Activated naive CD8-positive, alpha-beta T cell treated with anti-CD3 and anti-CD28 coated beads for 36 hours (primary cell): ENCODE measurements around the gene HS2ST1. TPM values are rescaled to one million over a fixed set of nuclear protein-coding genes. Genes with fewer than 3 reads are reported as not detected.
"Not testable (repeated sequence)": the region's sequence is repeated elsewhere in the genome, so short reads cannot be mapped to it uniquely, and the experiment has no call there.

ENCODE experiments used
- DNase-seq: peaks from one replicate; pipeline ENCODE4 v3.0.0; 2021
- H3K27ac Mint-ChIP-seq: one replicate; pipeline ENCODE4 v1.8.0; 2022; ENCODE audit warnings: mild to moderate bottlenecking, moderate library complexity, mixed read lengths
- H3K27me3 Mint-ChIP-seq: one replicate; pipeline ENCODE4 v1.8.0; 2022; ENCODE audit warnings: mild to moderate bottlenecking, mixed read lengths
- H3K36me3 Mint-ChIP-seq: one replicate; pipeline ENCODE4 v1.8.0; 2021; ENCODE audit warnings: mild to moderate bottlenecking, mixed read lengths
- H3K4me1 Mint-ChIP-seq: one replicate; pipeline ENCODE4 v1.8.0; 2021; ENCODE audit warnings: mixed read lengths
- H3K4me3 Mint-ChIP-seq: one replicate; pipeline ENCODE4 v1.8.0; 2022; ENCODE audit warnings: mild to moderate bottlenecking, moderate library complexity, mixed read lengths
- H3K9me3 Mint-ChIP-seq: one replicate; pipeline ENCODE4 v1.8.0; 2022; ENCODE audit warnings: mixed read lengths
- total RNA-seq, 2 experiments: library from RNA; stranded (reverse); gene quantifications; one replicate each; pipeline ENCODE4 v1.2.3, GENCODE V29; 2021

HS2ST1 gene
- total RNA-seq, 2 experiments from 2014 or later = 22.9 to 23.8 TPM

GRCh38 chr1:87044840-87045239, 130.4 kb downstream of the HS2ST1 start:
- peak; percentile 3 for DNase-seq
- Mint-ChIP-seq H3K9me3 (peaks cover 12% of the 10 kb centered on the region), H3K27ac (peak overlapping the region; percentile 85), H3K36me3 (peaks cover 16% of the 10 kb centered on the region), H3K4me1 (peaks cover 45% of the 10 kb centered on the region), H3K27me3 (no peaks in the 10 kb centered on the region), H3K4me3 (peak overlapping the region; percentile 25)

GRCh38 chr1:87045761-87046304, 131.4 kb downstream of the HS2ST1 start:
- Mint-ChIP-seq H3K4me1 (peaks cover 46% of the 10 kb centered on the region), H3K4me3 (peak overlapping the region; percentile 46), H3K27me3 (no peaks in the 10 kb centered on the region), H3K36me3 (peaks cover 16% of the 10 kb centered on the region), H3K9me3 (peaks cover 12% of the 10 kb centered on the region), H3K27ac (peak overlapping the region; percentile 85)
- peak; percentile 56 for DNase-seq

- Mint-ChIP-seq H3K27ac (no peak overlapping the region), H3K36me3 (peaks cover 16% of the 10 kb centered on the region), H3K4me3 (no peak overlapping the region), H3K27me3 (no peaks in the 10 kb centered on the region), H3K4me1 (peaks cover 40% of the 10 kb centered on the region), H3K9me3 (peaks cover 12% of the 10 kb centered on the region)
- no peak for DNase-seq
Observed at GRCh38 chr1:87046951-87047350, 132.5 kb downstream of the HS2ST1 start.

GRCh38 chr1:87048237-87048636, 133.8 kb downstream of the HS2ST1 start:
- DNase-seq = no peak
- Mint-ChIP-seq H3K27me3 (no peaks in the 10 kb centered on the region), H3K36me3 (peaks cover 16% of the 10 kb centered on the region), H3K4me1 (peaks cover 29% of the 10 kb centered on the region), H3K4me3 (no peak overlapping the region), H3K27ac (no peak overlapping the region), H3K9me3 (peaks cover 12% of the 10 kb centered on the region)

- no peak overlapping the region for H3K4me3 Mint-ChIP-seq
- no peak for DNase-seq
Observed at GRCh38 chr1:87051965-87052364, 137.5 kb downstream of the HS2ST1 start.

GRCh38 chr1:87052400-87052799, 138.0 kb downstream of the HS2ST1 start:
- H3K9me3 Mint-ChIP-seq = peaks cover 10% of the 10 kb centered on the region
- H3K27me3 Mint-ChIP-seq = no peaks in the 10 kb centered on the region
- DNase-seq = no peak
- peaks cover 9% of the 10 kb centered on the region for H3K4me1 Mint-ChIP-seq
- no peak overlapping the region for H3K27ac Mint-ChIP-seq
- peaks cover 12% of the 10 kb centered on the region for H3K36me3 Mint-ChIP-seq
- H3K4me3 Mint-ChIP-seq = no peak overlapping the region

More at GRCh38 chr1:87051965-87052364, 137.5 kb downstream of the HS2ST1 start:
- H3K4me1 Mint-ChIP-seq = peaks cover 9% of the 10 kb centered on the region
- peaks cover 13% of the 10 kb centered on the region for H3K9me3 Mint-ChIP-seq
- no peaks in the 10 kb centered on the region for H3K27me3 Mint-ChIP-seq
- H3K27ac Mint-ChIP-seq = no peak overlapping the region
- H3K36me3 Mint-ChIP-seq = peaks cover 15% of the 10 kb centered on the region

GRCh38 chr1:87052961-87053360, 138.5 kb downstream of the HS2ST1 start:
- peaks cover 9% of the 10 kb centered on the region for H3K4me1 Mint-ChIP-seq
- DNase-seq = no peak
- H3K27ac Mint-ChIP-seq = no peak overlapping the region
- no peaks in the 10 kb centered on the region for H3K27me3 Mint-ChIP-seq
- H3K4me3 Mint-ChIP-seq = no peak overlapping the region
- peaks cover 6% of the 10 kb centered on the region for H3K9me3 Mint-ChIP-seq
- peaks cover 7% of the 10 kb centered on the region for H3K36me3 Mint-ChIP-seq

- peaks cover 2% of the 10 kb centered on the region for H3K9me3 Mint-ChIP-seq
- H3K27ac Mint-ChIP-seq = no peak overlapping the region
- no peak overlapping the region for H3K4me3 Mint-ChIP-seq
- H3K27me3 Mint-ChIP-seq = no peaks in the 10 kb centered on the region
- DNase-seq = no peak
- H3K4me1 Mint-ChIP-seq = peaks cover 10% of the 10 kb centered on the region
- H3K36me3 Mint-ChIP-seq = peaks cover 4% of the 10 kb centered on the region
Observed at GRCh38 chr1:87053446-87053845, 139.0 kb downstream of the HS2ST1 start.

GRCh38 chr1:87056974-87057373, 142.5 kb downstream of the HS2ST1 start:
- Mint-ChIP-seq H3K9me3 (peaks cover 5% of the 10 kb centered on the region), H3K36me3 (no peaks in the 10 kb centered on the region), H3K4me3 (no peak overlapping the region), H3K4me1 (peaks cover 12% of the 10 kb centered on the region), H3K27me3 (no peaks in the 10 kb centered on the region), H3K27ac (no peak overlapping the region)
- no peak for DNase-seq

GRCh38 chr1:87058343-87058649, 143.9 kb downstream of the HS2ST1 start:
- H3K36me3 Mint-ChIP-seq = peaks cover 8% of the 10 kb centered on the region

GRCh38 chr1:87061742-87062156, 147.3 kb downstream of the HS2ST1 start:
- peak overlapping the region; percentile 30 for H3K27ac Mint-ChIP-seq
- H3K4me1 Mint-ChIP-seq = peaks cover 26% of the 10 kb centered on the region
- H3K4me3 Mint-ChIP-seq = no peak overlapping the region
- no peaks in the 10 kb centered on the region for H3K27me3 Mint-ChIP-seq
- no peak for DNase-seq
- peaks cover 15% of the 10 kb centered on the region for H3K36me3 Mint-ChIP-seq
- peaks cover 19% of the 10 kb centered on the region for H3K9me3 Mint-ChIP-seq

More at GRCh38 chr1:87058343-87058649, 143.9 kb downstream of the HS2ST1 start:
- DNase-seq = no peak
- peaks cover 14% of the 10 kb centered on the region for H3K4me1 Mint-ChIP-seq
- peaks cover 14% of the 10 kb centered on the region for H3K9me3 Mint-ChIP-seq
- H3K4me3 Mint-ChIP-seq = no peak overlapping the region
- no peak overlapping the region for H3K27ac Mint-ChIP-seq
- H3K27me3 Mint-ChIP-seq = no peaks in the 10 kb centered on the region

GRCh38 chr1:87062687-87063086, 148.3 kb downstream of the HS2ST1 start:
- H3K27me3 Mint-ChIP-seq = no peaks in the 10 kb centered on the region
- peaks cover 26% of the 10 kb centered on the region for H3K4me1 Mint-ChIP-seq
- no peak for DNase-seq
- H3K9me3 Mint-ChIP-seq = peaks cover 22% of the 10 kb centered on the region
- no peak overlapping the region for H3K27ac Mint-ChIP-seq
- peaks cover 23% of the 10 kb centered on the region for H3K36me3 Mint-ChIP-seq
- H3K4me3 Mint-ChIP-seq = no peak overlapping the region

GRCh38 chr1:87064309-87064708, 149.9 kb downstream of the HS2ST1 start:
- Mint-ChIP-seq H3K4me1 (peaks cover 27% of the 10 kb centered on the region), H3K4me3 (no peak overlapping the region), H3K27me3 (no peaks in the 10 kb centered on the region), H3K9me3 (peaks cover 22% of the 10 kb centered on the region), H3K36me3 (peaks cover 23% of the 10 kb centered on the region), H3K27ac (no peak overlapping the region)
- no peak for DNase-seq

GRCh38 chr1:87064986-87065385, 150.6 kb downstream of the HS2ST1 start:
- Mint-ChIP-seq H3K9me3 (peaks cover 22% of the 10 kb centered on the region), H3K27ac (no peak overlapping the region), H3K4me3 (no peak overlapping the region), H3K27me3 (no peaks in the 10 kb centered on the region), H3K36me3 (peaks cover 23% of the 10 kb centered on the region), H3K4me1 (peaks cover 24% of the 10 kb centered on the region)
- no peak for DNase-seq

- not testable (repeated sequence) for H3K27ac Mint-ChIP-seq, H3K27me3 Mint-ChIP-seq, DNase-seq, H3K4me3 Mint-ChIP-seq
- H3K9me3 Mint-ChIP-seq = peaks cover 22% of the 10 kb centered on the region
- H3K4me1 Mint-ChIP-seq = peaks cover 21% of the 10 kb centered on the region
- peaks cover 23% of the 10 kb centered on the region for H3K36me3 Mint-ChIP-seq
Observed at GRCh38 chr1:87066708-87067107, 152.3 kb downstream of the HS2ST1 start.

GRCh38 chr1:87072411-87072810, 158.0 kb downstream of the HS2ST1 start:
- Mint-ChIP-seq H3K4me1 (peaks cover 3% of the 10 kb centered on the region), H3K36me3 (peaks cover 2% of the 10 kb centered on the region), H3K27ac (no peak overlapping the region), H3K4me3 (no peak overlapping the region), H3K9me3 (no peaks in the 10 kb centered on the region), H3K27me3 (no peaks in the 10 kb centered on the region)
- DNase-seq = no peak
